Stimulated activated CD8-positive, alpha-beta memory T cell treated with anti-CD3 and anti-CD28 coated beads, Interleukin-2, amount 100 ng/mL, for 1 hour (primary cell): ENCODE results near the gene NOVA2.

ENCODE experiments used
- DNase-seq, 2 donors: peaks; one replicate each; pipeline ENCODE4 v3.0.0-alpha.2; 2020; ENCODE audit warnings: low read depth in 2 of 2

NOVA2 gene

GRCh38 chr19:46000491-46001246 lies 27.0 kb upstream of the NOVA2 start:
- peak; percentile 40 to 65 for DNase-seq

- DNase-seq: no peak
Observed at GRCh38 chr19:45999653-46000121, 26.0 kb upstream of the NOVA2 start.

GRCh38 chr19:45998834-45999233 lies 25.2 kb upstream of the NOVA2 start:
- no peak for DNase-seq

DNA sequence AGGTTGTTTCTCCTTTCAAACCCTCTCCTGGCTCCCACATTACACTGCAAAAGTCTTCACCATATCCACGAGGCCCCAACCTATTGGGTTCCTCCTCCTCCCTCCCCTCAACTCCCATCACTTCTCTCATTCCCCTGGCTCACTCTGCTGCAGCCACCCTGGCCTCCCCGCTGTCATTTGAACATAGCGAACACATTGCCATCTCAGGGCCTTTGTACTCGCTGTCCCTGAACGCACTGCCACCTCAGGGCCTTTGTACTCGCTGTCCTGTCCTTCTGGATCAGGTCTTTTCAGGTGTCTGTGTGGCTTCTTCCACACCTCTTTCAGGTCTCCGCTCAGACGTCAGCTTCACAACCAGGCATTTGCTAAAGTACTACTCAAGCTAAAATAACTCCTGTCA lies 23.3 kb upstream of the NOVA2 start:
- DNase-seq: no peak

- DNase-seq: no peak
Observed at GRCh38 chr19:45995715-45996385, 22.2 kb upstream of the NOVA2 start.

DNA sequence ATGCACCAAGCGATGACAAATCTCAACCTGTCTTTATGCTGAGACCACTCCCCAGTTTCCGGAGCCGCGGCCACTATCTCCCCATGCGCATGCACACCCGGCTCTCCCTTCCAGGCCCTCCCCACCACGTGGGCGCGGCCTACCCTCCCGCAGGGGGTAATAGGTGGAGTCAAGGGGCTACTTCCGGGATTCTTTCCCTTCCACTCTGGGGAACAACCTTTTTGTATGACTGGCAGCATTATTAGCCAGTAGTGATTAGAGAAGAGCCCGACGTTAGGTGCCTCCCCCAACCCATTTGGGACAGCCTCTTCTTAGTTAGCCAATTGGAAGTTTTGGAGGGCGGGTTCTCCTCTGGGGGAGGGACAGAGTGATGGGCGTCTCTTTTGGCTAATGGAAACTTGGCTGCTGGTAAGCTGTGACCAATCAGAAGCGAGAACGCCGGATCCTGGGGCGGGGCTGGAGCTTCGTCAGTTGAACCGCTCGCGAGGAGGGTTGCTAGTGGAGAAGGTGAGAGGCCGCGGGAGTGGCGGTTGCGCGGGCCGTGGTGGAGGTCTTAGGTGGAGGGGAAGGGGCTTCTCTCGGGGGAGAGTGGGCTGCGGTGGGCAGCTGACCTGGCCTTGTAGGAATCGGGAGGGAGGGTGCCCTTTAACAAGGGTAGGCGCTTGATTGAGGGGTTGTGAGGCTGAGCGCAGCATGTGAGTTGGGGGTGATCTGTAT lies 21.5 kb upstream of the NOVA2 start, which contains the start of gene CCDC61:
Gene CCDC61, plus strand, starts transcription at position 470 of the 717 bp plus-strand sequence. CDS start 7,552 bp downstream, outside the sequence.
- peak; percentile 91 to 92 for DNase-seq

DNA sequence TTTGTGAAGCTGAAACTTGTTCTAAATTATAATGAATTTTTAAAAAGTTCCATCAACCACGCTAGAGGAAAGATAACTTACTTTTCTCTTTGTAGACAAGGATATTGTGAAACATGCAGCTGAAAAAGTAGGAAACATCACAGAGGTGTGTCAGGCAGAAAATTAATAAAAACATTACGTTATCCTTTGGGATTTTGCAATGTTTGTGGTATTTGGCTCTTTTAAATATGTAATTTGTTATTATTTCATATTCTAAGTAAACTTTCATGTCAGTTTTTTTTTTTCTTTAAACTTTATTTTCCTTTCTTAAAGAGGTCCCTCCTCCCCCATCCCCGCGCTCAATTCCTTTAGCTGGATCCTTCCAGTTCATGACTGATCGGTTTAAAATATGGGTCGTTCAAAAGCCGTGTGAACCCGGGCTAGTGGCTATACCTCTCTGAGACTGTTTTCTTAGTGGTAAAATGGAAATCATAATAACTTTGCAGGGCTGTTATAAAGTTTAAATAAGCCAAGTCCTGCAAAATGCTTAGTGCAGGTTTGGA lies 20.9 kb upstream of the NOVA2 start:
- no peak for DNase-seq

GRCh38 chr19:45990113-45990728 lies 16.6 kb upstream of the NOVA2 start:
- no peak for DNase-seq

GRCh38 chr19:45985321-45985720 lies 11.7 kb upstream of the NOVA2 start:
- DNase-seq: no peak

GRCh38 chr19:45981350-45981749 lies 7.7 kb upstream of the NOVA2 start:
- no peak for DNase-seq

- DNase-seq: no peak
Observed at GRCh38 chr19:45978156-45978555, 4.5 kb upstream of the NOVA2 start.

DNA sequence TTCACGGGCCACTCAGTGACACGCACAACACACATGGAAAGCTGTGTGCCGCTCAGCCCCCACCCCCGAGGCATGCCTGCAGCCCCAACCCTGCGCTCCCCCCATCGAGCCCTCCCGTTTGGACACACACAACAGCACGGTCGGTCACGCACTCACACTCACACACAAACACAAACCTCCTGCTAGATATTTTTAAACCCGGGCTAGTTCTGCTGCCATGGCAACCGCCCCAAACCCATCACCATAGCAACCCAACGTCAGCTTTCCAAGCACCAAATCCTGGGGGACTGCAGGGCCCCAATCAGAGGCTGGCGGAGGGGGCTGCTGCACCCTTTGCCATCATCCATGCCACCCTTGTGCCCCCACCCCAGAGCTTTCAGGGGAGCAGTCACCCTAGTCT lies 2.5 kb upstream of the NOVA2 start:
- DNase-seq: no peak

- DNase-seq: no peak
Observed at GRCh38 chr19:45975306-45976070, 1.8 kb upstream of the NOVA2 start.

GRCh38 chr19:45972947-45973540 lies 621 bp downstream of the NOVA2 start:
- DNase-seq: no peak

GRCh38 chr19:45972081-45972946 lies 1.4 kb downstream of the NOVA2 start:
- no peak for DNase-seq

DNA sequence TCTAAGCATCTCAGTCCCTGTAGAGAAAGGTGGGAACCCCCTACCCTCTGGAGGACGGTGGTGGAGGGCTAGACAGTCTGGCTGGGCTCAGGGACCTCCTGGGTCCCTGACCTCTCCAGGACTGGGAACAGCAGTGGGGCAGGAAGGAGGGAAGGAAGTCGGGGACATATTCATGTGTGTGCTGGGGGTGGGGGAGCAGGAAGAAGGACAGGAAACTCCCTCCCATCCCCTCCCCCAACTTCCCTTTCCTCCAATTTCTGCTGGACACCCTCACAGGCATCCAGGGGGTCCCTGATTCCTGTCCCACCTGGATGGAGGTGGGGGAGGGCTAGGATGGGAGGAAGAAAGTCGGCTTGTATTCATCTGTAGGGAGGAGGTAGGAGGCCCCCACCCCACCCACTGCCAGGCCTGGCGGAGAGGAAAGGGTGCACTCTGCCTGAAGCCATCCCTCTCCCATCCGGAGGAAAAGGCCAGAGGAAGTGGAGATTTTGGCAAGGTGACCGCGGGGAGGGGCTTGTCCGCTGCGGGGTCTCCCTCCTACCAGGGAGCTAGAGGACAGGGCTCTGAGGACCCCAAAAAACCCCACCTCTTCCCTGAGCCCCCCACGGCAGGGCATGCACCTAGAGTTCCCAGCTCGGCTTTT lies 2.3 kb downstream of the NOVA2 start:
- DNase-seq: no peak

DNA sequence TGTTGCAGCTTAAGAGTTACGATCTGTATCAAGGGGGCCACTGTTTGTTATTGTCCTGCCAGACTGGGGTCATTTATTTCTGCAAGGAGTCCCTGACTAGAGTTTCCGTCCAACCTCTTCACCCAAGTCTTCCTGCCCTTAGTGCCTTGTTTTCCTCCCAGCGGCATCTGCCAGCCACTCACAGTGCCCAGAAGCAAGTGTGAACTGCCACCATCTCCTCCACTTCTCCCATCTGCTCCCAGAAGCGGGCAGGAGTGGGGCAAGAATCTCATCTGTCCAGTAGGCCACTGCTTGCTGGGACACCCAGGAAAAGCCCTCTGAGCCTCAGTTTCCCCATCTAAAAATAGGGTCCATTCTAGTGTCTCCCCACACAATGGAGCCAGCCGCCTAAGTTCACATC lies 4.0 kb downstream of the NOVA2 start:
- DNase-seq: no peak

GRCh38 chr19:45968626-45969025 lies 5.0 kb downstream of the NOVA2 start:
- no peak for DNase-seq

DNA sequence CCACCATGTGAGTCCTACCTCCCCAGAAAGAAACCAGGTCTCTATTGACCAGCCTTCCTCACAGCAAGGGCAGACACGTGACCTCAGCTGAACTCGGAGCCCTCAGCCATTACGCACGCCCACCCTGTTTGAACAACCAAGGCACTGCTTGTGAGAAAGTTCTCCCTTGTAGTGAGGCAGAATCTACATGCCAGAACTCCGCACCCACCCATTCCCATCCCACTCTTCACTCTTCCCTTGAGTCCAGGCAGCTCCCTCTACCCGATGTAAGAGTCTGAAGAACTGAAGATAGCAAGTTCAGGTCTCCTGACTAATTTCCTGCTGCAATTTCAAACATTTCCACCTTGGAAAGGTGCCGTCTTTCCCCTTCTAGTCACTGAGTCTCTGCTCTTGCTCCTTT lies 6.4 kb downstream of the NOVA2 start:
- DNase-seq: no peak
